PC-3 (cell line): ENCODE results near the gene THNSL1. TPM values are rescaled to one million over a fixed set of nuclear protein-coding genes. Genes with fewer than 3 reads are reported as not detected.

Source experiments
- ATAC-seq: fragments of 200-7000 bp; cut with Tn5 transposase; 2 replicates; pipeline ENCODE4 v1.9.1; 2020; ENCODE audit warnings: mild to moderate bottlenecking, moderate library complexity
- BruUV-seq: library from RNA; stranded (reverse); fragments of 400-500 nt; replicated peaks from 2 replicates; lab custom pipeline; 2021; lab: Mats Ljungman, UMichigan
- CTCF ChIA-PET: fragments of 300-600 bp; sonication (Branson Sonifier 250); formaldehyde crosslinking; loops from one replicate; lab custom pipeline; 2022; ENCODE audit warnings: antibody characterized with exemption; lab: Charles Lee
- POLR2A ChIA-PET: fragments of 300-600 bp; sonication (Branson Sonifier 250); formaldehyde crosslinking; loops from one replicate; lab custom pipeline; 2022; ENCODE audit warnings: antibody characterized with exemption; ENCODE audit not compliant: unreplicated experiment; lab: Charles Lee
- DNase-seq: peaks from one replicate; pipeline ENCODE4 v3.0.0-alpha.2; 2015
- H2AFZ ChIP-seq: fragments of 300-600 bp; sonication (generic); 2 replicates; pipeline ENCODE4 v1.6.0; 2016; ENCODE audit warnings: antibody characterized with exemption, low read length
- H3F3A ChIP-seq: fragments of 300-600 bp; sonication (generic); one replicate; pipeline ENCODE4 v1.6.0; 2017; ENCODE audit warnings: antibody characterized with exemption, low read length, control low read depth, mild to moderate bottlenecking; ENCODE audit not compliant: unreplicated experiment
- H3K27ac ChIP-seq: fragments of 300-600 bp; sonication (generic); 2 replicates; pipeline ENCODE4 v1.5.1; 2016; ENCODE audit warnings: mild to moderate bottlenecking, low read length
- H3K27me3 ChIP-seq: fragments of 300-600 bp; sonication (generic); 2 replicates; pipeline ENCODE4 v1.6.1; 2016; ENCODE audit warnings: low read length, mixed read lengths
- H3K36me3 ChIP-seq: fragments of 300-600 bp; sonication (generic); 2 replicates; pipeline ENCODE4 v1.6.1; 2016; ENCODE audit warnings: low read depth, mixed run types, low read length, mixed read lengths
- H3K4me1 ChIP-seq: fragments of 300-600 bp; sonication (generic); 2 replicates; pipeline ENCODE4 v1.5.1; 2016; ENCODE audit warnings: low read length; ENCODE audit not compliant: insufficient read depth
- H3K4me2 ChIP-seq: fragments of 300-600 bp; sonication (generic); 2 replicates; pipeline ENCODE4 v1.6.0; 2016; ENCODE audit warnings: low read length
- H3K4me3 ChIP-seq: fragments of 300-600 bp; sonication (generic); 2 replicates; pipeline ENCODE4 v1.5.1; 2016; ENCODE audit warnings: mild to moderate bottlenecking, low read length, mixed read lengths
- H3K79me2 ChIP-seq: fragments of 300-600 bp; sonication (generic); 2 replicates; pipeline ENCODE4 v1.6.1; 2017; ENCODE audit warnings: low read length, mixed read lengths
- H3K9ac ChIP-seq: fragments of 300-600 bp; sonication (generic); 2 replicates; pipeline ENCODE4 v1.6.0; 2016; ENCODE audit warnings: mild to moderate bottlenecking, low read length
- H3K9me2 ChIP-seq: fragments of 300-600 bp; sonication (generic); replicated peaks from 2 replicates; pipeline ENCODE4 v1.6.1; 2016; ENCODE audit warnings: mixed run types, low read length, mixed read lengths
- H3K9me3 ChIP-seq: fragments of 300-600 bp; sonication (generic); 2 replicates; pipeline ENCODE4 v1.6.1; 2016; ENCODE audit warnings: low read length, mixed read lengths
- H4K20me1 ChIP-seq: fragments of 300-600 bp; sonication (generic); 2 replicates; pipeline ENCODE4 v1.6.1; 2016; ENCODE audit warnings: low read length, mixed read lengths
- EZH2 ChIP-seq: fragments of 300-600 bp; sonication (generic); IDR thresholded peaks from one replicate; pipeline ENCODE4 v1.6.1; 2017; ENCODE audit warnings: antibody characterized with exemption, mild to moderate bottlenecking, low read length; ENCODE audit not compliant: unreplicated experiment
- EZH2phosphoT487 ChIP-seq: fragments of 300-600 bp; sonication (generic); IDR thresholded peaks from 2 replicates; pipeline ENCODE4 v1.6.1; 2018; ENCODE audit warnings: mild to moderate bottlenecking, antibody characterized with exemption, low read length, borderline replicate concordance
- intact Hi-C: fragments of 100-400 bp; cut with micrococcal nuclease; formaldehyde crosslinking; loops from 2 replicates; pipeline ENCODE4 v1.9.0; 2023
- total RNA-seq: library from RNA; depleted of rRNA; stranded (reverse); fragments of >200 nt; gene quantifications from 2 replicates; pipeline ENCODE4 v1.2.3, GENCODE V29; 2014
- TF ChIP-seq, protein P1 (sequence below): fragments of 300-600 bp; sonication (generic); conservative IDR thresholded peaks from 2 replicates; pipeline ENCODE4 v1.5.1; 2017; ENCODE audit warnings: antibody characterized with exemption, low read depth, mild to moderate bottlenecking, low read length

Gene THNSL1
- total RNA-seq, 1 experiment from 2014 or later, result 2.7 TPM

DNA sequence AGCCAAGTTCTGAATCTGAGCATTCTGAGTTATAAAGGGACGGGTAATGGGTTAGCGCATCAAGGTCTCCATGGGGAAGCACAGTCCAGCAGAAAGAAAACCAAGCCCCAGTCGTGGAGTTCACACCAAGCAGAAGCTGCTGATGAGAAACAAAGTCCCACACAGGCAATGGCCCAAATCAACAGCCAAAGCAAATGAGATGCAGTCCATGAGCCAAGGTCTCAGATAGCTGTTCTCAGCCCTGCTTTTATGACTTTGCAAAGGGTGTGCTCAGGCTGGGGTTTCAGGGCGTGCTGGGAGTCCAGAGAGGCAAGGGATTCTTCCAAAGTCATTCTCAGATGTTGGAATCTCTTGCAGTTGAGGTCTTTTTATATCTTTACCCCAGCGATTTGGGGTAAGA is 32.0 kb downstream of the THNSL1 start:
- no peaks in the 10 kb centered on the region for H3K79me2 ChIP-seq
- no peaks in the 10 kb centered on the region for H3K27me3 ChIP-seq
- no peak overlapping the region for H3K27ac ChIP-seq
- H3F3A ChIP-seq, result no peaks in the 10 kb centered on the region
- no peaks in the 10 kb centered on the region for H3K36me3 ChIP-seq
- ATAC-seq (no peak), DNase-seq (no peak)
- no peaks in the 10 kb centered on the region for H3K4me1 ChIP-seq
- H3K4me3 ChIP-seq, result no peak overlapping the region
- ChIA-PET POLR2A (no interaction called here), CTCF (no interaction called here)
- H3K9me2 ChIP-seq, result no peaks in the 10 kb centered on the region
- H3K4me2 ChIP-seq, result no peak overlapping the region
- no peak overlapping the region for H3K9ac ChIP-seq
- H2AFZ ChIP-seq, result no peak overlapping the region
- TF ChIP-seq, protein P1, sequence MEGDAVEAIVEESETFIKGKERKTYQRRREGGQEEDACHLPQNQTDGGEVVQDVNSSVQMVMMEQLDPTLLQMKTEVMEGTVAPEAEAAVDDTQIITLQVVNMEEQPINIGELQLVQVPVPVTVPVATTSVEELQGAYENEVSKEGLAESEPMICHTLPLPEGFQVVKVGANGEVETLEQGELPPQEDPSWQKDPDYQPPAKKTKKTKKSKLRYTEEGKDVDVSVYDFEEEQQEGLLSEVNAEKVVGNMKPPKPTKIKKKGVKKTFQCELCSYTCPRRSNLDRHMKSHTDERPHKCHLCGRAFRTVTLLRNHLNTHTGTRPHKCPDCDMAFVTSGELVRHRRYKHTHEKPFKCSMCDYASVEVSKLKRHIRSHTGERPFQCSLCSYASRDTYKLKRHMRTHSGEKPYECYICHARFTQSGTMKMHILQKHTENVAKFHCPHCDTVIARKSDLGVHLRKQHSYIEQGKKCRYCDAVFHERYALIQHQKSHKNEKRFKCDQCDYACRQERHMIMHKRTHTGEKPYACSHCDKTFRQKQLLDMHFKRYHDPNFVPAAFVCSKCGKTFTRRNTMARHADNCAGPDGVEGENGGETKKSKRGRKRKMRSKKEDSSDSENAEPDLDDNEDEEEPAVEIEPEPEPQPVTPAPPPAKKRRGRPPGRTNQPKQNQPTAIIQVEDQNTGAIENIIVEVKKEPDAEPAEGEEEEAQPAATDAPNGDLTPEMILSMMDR, result no peak
- BruUV-seq, result no TSS peak
- no peaks in the 10 kb centered on the region for H3K9me3 ChIP-seq
- intact Hi-C loops, result no loop called here
- no peaks in the 10 kb centered on the region for H4K20me1 ChIP-seq

- POLR2A ChIA-PET, result no interaction called here
- no peaks in the 10 kb centered on the region for H3K27me3 ChIP-seq
- H3K4me2 ChIP-seq, result no peak overlapping the region
- no peak for TF ChIP-seq EZH2phosphoT487
- TF ChIP-seq, protein P1, result no peak
- TF ChIP-seq EZH2, result no peak
- no peak overlapping the region for H3K9ac ChIP-seq
- ATAC-seq (no peak), DNase-seq (no peak)
- no peak overlapping the region for H3K4me3 ChIP-seq
- no peak overlapping the region for H3K27ac ChIP-seq
- H3K9me3 ChIP-seq, result no peaks in the 10 kb centered on the region
- no peaks in the 10 kb centered on the region for H3K36me3 ChIP-seq
- no TSS peak for BruUV-seq
- H3K79me2 ChIP-seq, result no peaks in the 10 kb centered on the region
- no peaks in the 10 kb centered on the region for H4K20me1 ChIP-seq
- no peak overlapping the region for H2AFZ ChIP-seq
- no peaks in the 10 kb centered on the region for H3F3A ChIP-seq
- intact Hi-C loops, result no loop called here
- no peaks in the 10 kb centered on the region for H3K9me2 ChIP-seq
- H3K4me1 ChIP-seq, result no peaks in the 10 kb centered on the region
- CTCF ChIA-PET, result no interaction called here
Measured at GRCh38 chr10:25049966-25050365, 33.6 kb downstream of the THNSL1 start.

GRCh38 chr10:25050402-25050801 is 34.0 kb downstream of the THNSL1 start:
- Histone ChIP-seq H2AFZ (no peak overlapping the region), H3K9me2 (no peaks in the 10 kb centered on the region), H3K27me3 (no peaks in the 10 kb centered on the region), H3K9ac (no peak overlapping the region), H3K36me3 (no peaks in the 10 kb centered on the region), H4K20me1 (no peaks in the 10 kb centered on the region), H3K9me3 (no peaks in the 10 kb centered on the region), H3F3A (no peaks in the 10 kb centered on the region), H3K4me1 (no peaks in the 10 kb centered on the region), H3K4me3 (no peak overlapping the region), H3K27ac (no peak overlapping the region), H3K4me2 (no peak overlapping the region), H3K79me2 (no peaks in the 10 kb centered on the region)
- intact Hi-C loops, result no loop called here
- no TSS peak for BruUV-seq
- no peak for DNase-seq
- ChIA-PET CTCF (no interaction called here), POLR2A (no interaction called here)
- no peak for ATAC-seq
- TF ChIP-seq EZH2 (no peak), EZH2phosphoT487 (no peak)
- TF ChIP-seq, protein P1, result no peak
